PFSK-1 (cell line): ENCODE measurements around the gene CPXM1.

Experiments
- POLR2AphosphoS5 ChIP-seq: IDR thresholded peaks from 2 replicates; pipeline ENCODE4 v1.6.1; 2012; ENCODE audit warnings: low read depth, mild to moderate bottlenecking, control low read depth, low read length, moderate library complexity
- REST ChIP-seq, 2 experiments: IDR thresholded peaks; 2 replicates each; pipeline versions ENCODE4 v1.6.1 to v1.8.0; 2011 to 2012; ENCODE audit warnings: low read depth in 2 of 2, low read length in 2 of 2, control low read depth in 1 of 2, inconsistent platforms in 1 of 2, mild to moderate bottlenecking in 1 of 2, moderate library complexity in 1 of 2; ENCODE audit not compliant: insufficient read depth in 1 of 2
- SIN3A ChIP-seq: IDR thresholded peaks from 2 replicates; pipeline ENCODE4 v1.6.1; 2012; ENCODE audit warnings: mild to moderate bottlenecking, low read length, moderate library complexity, borderline replicate concordance; ENCODE audit not compliant: insufficient read depth

- no peak for TF ChIP-seq REST (IDR thresholded peaks at IDR 0.05; ENCODE audit: insufficient read depth in 1 of 2, low read depth in 2 of 2, low read length in 2 of 2)
- no peak for TF ChIP-seq SIN3A
- no peak for TF ChIP-seq POLR2AphosphoS5
These were observed 41.3 kb downstream of the CPXM1 start for GRCh38 chr20:2759143-2759542.
